ENCODE data around the gene VPS36.

Gene VPS36

GRCh38 chr13:52394586-52394985, 55.8 kb downstream of the VPS36 start:
- H3K4me3 ChIP-seq (ENCODE audit: low read length), result no peak overlapping the region
- no peak overlapping the region for H3K4me2 ChIP-seq (ENCODE audit: low read depth, low read length)
- no peak overlapping the region for H3K9ac ChIP-seq (ENCODE audit: low read length)
- no peaks in the 10 kb centered on the region for H3K9me3 ChIP-seq (replicated peaks; ENCODE audit: insufficient read depth, low read length)
- no peaks in the 10 kb centered on the region for H3K36me3 ChIP-seq (replicated peaks; ENCODE audit: insufficient read depth, low read length)
- no peaks in the 10 kb centered on the region for H3K4me1 ChIP-seq (ENCODE audit: low read length)
- H3K79me2 ChIP-seq (ENCODE audit: low read length), result no peaks in the 10 kb centered on the region
- no peaks in the 10 kb centered on the region for H3K9me2 ChIP-seq (replicated peaks; ENCODE audit: insufficient read depth, low read length)
- TF ChIP-seq EZH2 (optimal IDR thresholded peaks at IDR 0.05; ENCODE audit: low read depth, low read length), result no peak
- TF ChIP-seq CTCF (IDR thresholded peaks at IDR 0.05; ENCODE audit: low read length), result no peak
- no peak for TF ChIP-seq EZH2phosphoT487 (IDR thresholded peaks at IDR 0.05; ENCODE audit: low read length)
- no peak overlapping the region for H3K27ac ChIP-seq (ENCODE audit: low read length)
- no peak for DNase-seq
- no peak overlapping the region for H2AFZ ChIP-seq (ENCODE audit: low read length)
- no peaks in the 10 kb centered on the region for H3F3A ChIP-seq (ENCODE audit: insufficient read depth, low read length)
- H4K20me1 ChIP-seq (ENCODE audit: insufficient read depth, low read length), result no peaks in the 10 kb centered on the region
- no peaks in the 10 kb centered on the region for H3K27me3 ChIP-seq (replicated peaks; ENCODE audit: insufficient read depth, low read length)

GRCh38 chr13:52393572-52394357, 56.7 kb downstream of the VPS36 start:
- no peaks in the 10 kb centered on the region for H3K79me2 ChIP-seq (ENCODE audit: low read length)
- no peak overlapping the region for H3K9ac ChIP-seq (ENCODE audit: low read length)
- no peaks in the 10 kb centered on the region for H3K9me3 ChIP-seq (replicated peaks; ENCODE audit: insufficient read depth, low read length)
- TF ChIP-seq CTCF (IDR thresholded peaks at IDR 0.05; ENCODE audit: low read length), result no peak
- TF ChIP-seq EZH2 (optimal IDR thresholded peaks at IDR 0.05; ENCODE audit: low read depth, low read length), result no peak
- no peak for TF ChIP-seq EZH2phosphoT487 (IDR thresholded peaks at IDR 0.05; ENCODE audit: low read length)
- no peaks in the 10 kb centered on the region for H4K20me1 ChIP-seq (ENCODE audit: insufficient read depth, low read length)
- H3K4me1 ChIP-seq (ENCODE audit: low read length), result no peaks in the 10 kb centered on the region
- no peaks in the 10 kb centered on the region for H3F3A ChIP-seq (ENCODE audit: insufficient read depth, low read length)
- H3K4me2 ChIP-seq (ENCODE audit: low read depth, low read length), result no peak overlapping the region
- DNase-seq, result no peak
- H3K36me3 ChIP-seq (replicated peaks; ENCODE audit: insufficient read depth, low read length), result no peaks in the 10 kb centered on the region
- H2AFZ ChIP-seq (ENCODE audit: low read length), result no peak overlapping the region
- no peak overlapping the region for H3K4me3 ChIP-seq (ENCODE audit: low read length)
- H3K9me2 ChIP-seq (replicated peaks; ENCODE audit: insufficient read depth, low read length), result no peaks in the 10 kb centered on the region
- H3K27me3 ChIP-seq (replicated peaks; ENCODE audit: insufficient read depth, low read length), result no peaks in the 10 kb centered on the region
- no peak overlapping the region for H3K27ac ChIP-seq (ENCODE audit: low read length)

GRCh38 chr13:52387721-52388120, 62.7 kb downstream of the VPS36 start:
- no peaks in the 10 kb centered on the region for H3K27me3 ChIP-seq (replicated peaks; ENCODE audit: insufficient read depth, low read length)

More at GRCh38 chr13:52387721-52388120, 62.7 kb downstream of the VPS36 start:
- DNase-seq, result no peak
- Histone ChIP-seq H3K4me3 (ENCODE audit: low read length) (no peak overlapping the region), H3K79me2 (ENCODE audit: low read length) (no peaks in the 10 kb centered on the region), H3K9me2 (replicated peaks; ENCODE audit: insufficient read depth, low read length) (no peaks in the 10 kb centered on the region), H3K9ac (ENCODE audit: low read length) (no peak overlapping the region), H3K4me2 (ENCODE audit: low read depth, low read length) (no peak overlapping the region), H2AFZ (ENCODE audit: low read length) (no peak overlapping the region), H3K9me3 (replicated peaks; ENCODE audit: insufficient read depth, low read length) (no peaks in the 10 kb centered on the region), H3F3A (ENCODE audit: insufficient read depth, low read length) (no peaks in the 10 kb centered on the region), H3K27ac (ENCODE audit: low read length) (no peak overlapping the region), H3K4me1 (ENCODE audit: low read length) (no peaks in the 10 kb centered on the region), H3K36me3 (replicated peaks; ENCODE audit: insufficient read depth, low read length) (no peaks in the 10 kb centered on the region), H4K20me1 (ENCODE audit: insufficient read depth, low read length) (no peaks in the 10 kb centered on the region)
- TF ChIP-seq CTCF (IDR thresholded peaks at IDR 0.05; ENCODE audit: low read length) (no peak), EZH2phosphoT487 (IDR thresholded peaks at IDR 0.05; ENCODE audit: low read length) (no peak), EZH2 (optimal IDR thresholded peaks at IDR 0.05; ENCODE audit: low read depth, low read length) (no peak)

Measured in MM.1S (cell line).